Liver (tissue), 9 donors: ENCODE results near the gene CD36. TPM values are rescaled to one million over a fixed set of nuclear protein-coding genes. Genes with fewer than 3 reads are reported as not detected.

Experiments
- DNase-seq: peaks from one replicate; pipeline ENCODE4 v3.0.0-alpha.2; 2017; ENCODE audit warnings: low spot score
- H3K27ac ChIP-seq, 2 donors: one replicate each; pipeline ENCODE4 v1.7.0; 2013; ENCODE audit warnings: inconsistent platforms in 2 of 2, low read length in 2 of 2, control low read depth in 1 of 2, low read depth in 1 of 2, mild to moderate bottlenecking in 1 of 2
- H3K27me3 ChIP-seq, 4 donors: one replicate each; pipeline versions ENCODE4 v1.6.1 to v1.7.0; 2013; ENCODE audit warnings: low read length in 3 of 4, inconsistent platforms in 1 of 4, mild to moderate bottlenecking in 1 of 4, moderate library complexity in 1 of 4; ENCODE audit not compliant: control insufficient read depth in 4 of 4, insufficient read depth in 4 of 4
- H3K36me3 ChIP-seq, 4 donors: one replicate each; pipeline versions ENCODE4 v1.6.1 to v1.7.0; 2013; ENCODE audit warnings: low read length in 3 of 4, mild to moderate bottlenecking in 3 of 4, low read depth in 1 of 4, moderate library complexity in 1 of 4; ENCODE audit not compliant: control insufficient read depth in 4 of 4, insufficient read depth in 3 of 4
- H3K4me1 ChIP-seq, 4 donors: one replicate each; pipeline versions ENCODE4 v1.6.1 to v1.7.0; 2013; ENCODE audit warnings: low read length in 3 of 4, mild to moderate bottlenecking in 3 of 4, moderate library complexity in 1 of 4; ENCODE audit not compliant: control insufficient read depth in 4 of 4, insufficient read depth in 4 of 4
- H3K4me3 ChIP-seq, 3 donors: one replicate each; pipeline versions ENCODE4 v1.6.1 to v1.7.0; 2013; ENCODE audit warnings: low read length in 3 of 3, control low read depth in 1 of 3, low read depth in 1 of 3, mild to moderate bottlenecking in 1 of 3
- H3K9ac ChIP-seq, 2 donors: one replicate each; pipeline ENCODE4 v1.7.0; 2013; ENCODE audit warnings: low read length in 2 of 2, mild to moderate bottlenecking in 2 of 2, moderate library complexity in 2 of 2, control low read depth in 1 of 2, low read depth in 1 of 2
- H3K9me3 ChIP-seq, 4 donors: one replicate each; pipeline versions ENCODE4 v1.6.1 to v1.7.0; 2013; ENCODE audit warnings: low read length in 3 of 4; ENCODE audit not compliant: control insufficient read depth in 4 of 4
- EGR1 ChIP-seq, 2 donors: IDR thresholded peaks; 2 replicates each; pipeline ENCODE4 v1.6.1; 2016 to 2018; ENCODE audit warnings: antibody characterized with exemption in 2 of 2, low read depth in 2 of 2
- FOXA1 ChIP-seq: IDR thresholded peaks from 2 replicates; pipeline ENCODE4 v1.6.1; 2016; ENCODE audit warnings: antibody characterized with exemption
- FOXA2 ChIP-seq: IDR thresholded peaks from 2 replicates; pipeline ENCODE4 v1.6.1; 2016; ENCODE audit warnings: antibody characterized with exemption
- GABPA ChIP-seq, 2 donors: IDR thresholded peaks in 1 of 2; conservative IDR thresholded peaks in 1 of 2; 2 replicates each; pipeline ENCODE4 v1.6.1; 2016; ENCODE audit warnings: antibody characterized with exemption in 2 of 2, mild to moderate bottlenecking in 1 of 2, moderate library complexity in 1 of 2
- HNF4A ChIP-seq, 2 donors: conservative IDR thresholded peaks; 2 replicates each; pipeline ENCODE4 v1.6.1; 2016; ENCODE audit warnings: antibody characterized with exemption in 2 of 2, mild to moderate bottlenecking in 2 of 2
- HNF4G ChIP-seq: IDR thresholded peaks from 2 replicates; pipeline ENCODE4 v1.6.1; 2016; ENCODE audit warnings: antibody characterized with exemption
- JUND ChIP-seq, 2 donors: IDR thresholded peaks; 2 replicates each; pipeline ENCODE4 v1.6.1; 2016; ENCODE audit warnings: antibody characterized with exemption in 2 of 2
- NR2F2 ChIP-seq: IDR thresholded peaks from 2 replicates; pipeline ENCODE4 v1.6.1; 2016; ENCODE audit warnings: antibody characterized with exemption
- RAD21 ChIP-seq, 2 donors: IDR thresholded peaks; 2 replicates each; pipeline ENCODE4 v1.6.1; 2016; ENCODE audit warnings: antibody characterized with exemption in 2 of 2, mild to moderate bottlenecking in 2 of 2
- RXRA ChIP-seq, 2 donors: IDR thresholded peaks; 2 replicates each; pipeline ENCODE4 v1.6.1; 2017 to 2018; ENCODE audit warnings: antibody characterized with exemption in 2 of 2, mild to moderate bottlenecking in 1 of 2
- SP1 ChIP-seq: IDR thresholded peaks from 2 replicates; pipeline ENCODE4 v1.6.1; 2018; ENCODE audit warnings: antibody characterized with exemption, mild to moderate bottlenecking
- TAF1 ChIP-seq: conservative IDR thresholded peaks from 2 replicates; pipeline ENCODE4 v1.6.1; 2016; ENCODE audit warnings: antibody characterized with exemption, mild to moderate bottlenecking
- YY1 ChIP-seq: IDR thresholded peaks from 2 replicates; pipeline ENCODE4 v1.6.1; 2016; ENCODE audit warnings: antibody characterized with exemption, mild to moderate bottlenecking
- WGBS: extraction: QIAGEN DNeasy Blood & Tissue Kit; methylation state at CpG from one replicate; pipeline ENCODE4 v1.1.7; 2013; 5-methylcytosine and 5-hydroxymethylcytosine counted together
- polyA plus RNA-seq, 2 donors: library from polyadenylated mRNA; stranded (reverse) in 1 of 2; unstranded in 1 of 2; fragments of 200-250 nt in 1 of 2; fragments of >200 nt in 1 of 2; fragmentation: Nextera tagmentation in 1 of 2; extraction: Ambion mirVana in 1 of 2; gene quantifications; one replicate each; pipeline versions ENCODE4 v1.2.1 to v1.2.3, GENCODE V29; 2013 to 2015
- total RNA-seq, 2 donors: library from RNA; depleted of rRNA; stranded (reverse); fragments of >200 nt; gene quantifications; one replicate each; pipeline ENCODE4 v1.2.3, GENCODE V29; 2014
- TF ChIP-seq, protein P1 (sequence below): fragments of 150-350 bp; IDR thresholded peaks from 2 replicates; pipeline ENCODE4 v1.5.1; 2017; ENCODE audit warnings: improper control_type of control experiment, low read depth, low read length; ENCODE audit not compliant: missing input control
- TF ChIP-seq, protein P2 (sequence below): IDR thresholded peaks from 2 replicates; pipeline ENCODE4 v1.6.1; 2016; ENCODE audit warnings: antibody characterized with exemption
- TF ChIP-seq, protein P3 (sequence below): IDR thresholded peaks from 2 replicates; pipeline ENCODE4 v1.6.1; 2016; ENCODE audit warnings: antibody characterized with exemption
- TF ChIP-seq, protein P4 (sequence below): IDR thresholded peaks from 2 replicates; pipeline ENCODE4 v1.6.1; 2016; ENCODE audit warnings: antibody characterized with exemption
- donor health status: healthy.
- donor health status: healthy.
- donor health status: healthy.
- donor health status: healthy.
- donor health status: healthy.

CD36 gene
- total and polyA plus RNA-seq, 4 donors: 21.6 to 597 (median 54.5) TPM

DNA sequence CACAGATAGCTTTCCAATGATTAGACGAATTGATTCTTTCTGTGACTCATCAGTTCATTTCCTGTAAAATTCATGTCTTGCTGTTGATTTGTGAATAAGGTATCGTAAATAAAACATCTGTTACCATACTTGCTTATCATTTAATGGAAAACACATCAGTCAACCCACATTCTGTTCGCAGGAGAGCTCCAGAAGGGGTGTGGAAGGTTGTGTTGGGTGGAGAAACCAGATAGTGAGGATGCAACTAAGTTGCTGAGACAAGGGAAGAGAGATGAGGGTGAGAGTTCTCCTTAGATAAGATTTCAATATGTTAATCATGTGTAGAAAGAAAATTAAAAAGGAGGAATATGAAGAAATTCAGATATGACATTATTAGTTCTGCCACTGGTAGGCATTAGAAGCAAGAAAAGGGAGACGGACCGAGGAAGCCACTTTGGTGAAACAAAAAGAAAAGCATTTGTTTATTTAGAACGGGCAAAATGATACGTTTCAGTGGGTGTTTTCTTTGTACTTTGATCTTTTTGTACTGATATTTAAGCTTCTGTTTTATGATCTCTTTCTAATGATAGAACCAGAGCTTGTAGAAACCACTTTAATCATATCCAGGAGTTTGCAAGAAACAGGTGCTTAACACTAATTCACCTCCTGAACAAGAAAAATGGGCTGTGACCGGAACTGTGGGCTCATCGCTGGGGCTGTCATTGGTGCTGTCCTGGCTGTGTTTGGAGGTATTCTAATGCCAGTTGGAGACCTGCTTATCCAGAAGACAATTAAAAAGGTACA is 7.8 kb downstream of the CD36 start:
- TF ChIP-seq, protein P1, sequence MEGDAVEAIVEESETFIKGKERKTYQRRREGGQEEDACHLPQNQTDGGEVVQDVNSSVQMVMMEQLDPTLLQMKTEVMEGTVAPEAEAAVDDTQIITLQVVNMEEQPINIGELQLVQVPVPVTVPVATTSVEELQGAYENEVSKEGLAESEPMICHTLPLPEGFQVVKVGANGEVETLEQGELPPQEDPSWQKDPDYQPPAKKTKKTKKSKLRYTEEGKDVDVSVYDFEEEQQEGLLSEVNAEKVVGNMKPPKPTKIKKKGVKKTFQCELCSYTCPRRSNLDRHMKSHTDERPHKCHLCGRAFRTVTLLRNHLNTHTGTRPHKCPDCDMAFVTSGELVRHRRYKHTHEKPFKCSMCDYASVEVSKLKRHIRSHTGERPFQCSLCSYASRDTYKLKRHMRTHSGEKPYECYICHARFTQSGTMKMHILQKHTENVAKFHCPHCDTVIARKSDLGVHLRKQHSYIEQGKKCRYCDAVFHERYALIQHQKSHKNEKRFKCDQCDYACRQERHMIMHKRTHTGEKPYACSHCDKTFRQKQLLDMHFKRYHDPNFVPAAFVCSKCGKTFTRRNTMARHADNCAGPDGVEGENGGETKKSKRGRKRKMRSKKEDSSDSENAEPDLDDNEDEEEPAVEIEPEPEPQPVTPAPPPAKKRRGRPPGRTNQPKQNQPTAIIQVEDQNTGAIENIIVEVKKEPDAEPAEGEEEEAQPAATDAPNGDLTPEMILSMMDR: no peak
- TF ChIP-seq, protein P2, sequence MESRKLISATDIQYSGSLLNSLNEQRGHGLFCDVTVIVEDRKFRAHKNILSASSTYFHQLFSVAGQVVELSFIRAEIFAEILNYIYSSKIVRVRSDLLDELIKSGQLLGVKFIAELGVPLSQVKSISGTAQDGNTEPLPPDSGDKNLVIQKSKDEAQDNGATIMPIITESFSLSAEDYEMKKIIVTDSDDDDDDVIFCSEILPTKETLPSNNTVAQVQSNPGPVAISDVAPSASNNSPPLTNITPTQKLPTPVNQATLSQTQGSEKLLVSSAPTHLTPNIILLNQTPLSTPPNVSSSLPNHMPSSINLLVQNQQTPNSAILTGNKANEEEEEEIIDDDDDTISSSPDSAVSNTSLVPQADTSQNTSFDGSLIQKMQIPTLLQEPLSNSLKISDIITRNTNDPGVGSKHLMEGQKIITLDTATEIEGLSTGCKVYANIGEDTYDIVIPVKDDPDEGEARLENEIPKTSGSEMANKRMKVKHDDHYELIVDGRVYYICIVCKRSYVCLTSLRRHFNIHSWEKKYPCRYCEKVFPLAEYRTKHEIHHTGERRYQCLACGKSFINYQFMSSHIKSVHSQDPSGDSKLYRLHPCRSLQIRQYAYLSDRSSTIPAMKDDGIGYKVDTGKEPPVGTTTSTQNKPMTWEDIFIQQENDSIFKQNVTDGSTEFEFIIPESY: no peak
- no peak for TF ChIP-seq HNF4G
- TF ChIP-seq FOXA2: no peak
- TF ChIP-seq HNF4A (conservative IDR thresholded peaks at IDR 0.05): no peak
- TF ChIP-seq JUND (IDR thresholded peaks at IDR 0.05): no peak
- no peak for TF ChIP-seq YY1
- TF ChIP-seq, protein P3, sequence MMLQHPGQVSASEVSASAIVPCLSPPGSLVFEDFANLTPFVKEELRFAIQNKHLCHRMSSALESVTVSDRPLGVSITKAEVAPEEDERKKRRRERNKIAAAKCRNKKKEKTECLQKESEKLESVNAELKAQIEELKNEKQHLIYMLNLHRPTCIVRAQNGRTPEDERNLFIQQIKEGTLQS: no peak
- TF ChIP-seq NR2F2: no peak
- TF ChIP-seq FOXA1: no peak
- TF ChIP-seq GABPA (IDR thresholded peaks at IDR 0.05 in 1 of 2, conservative IDR thresholded peaks at IDR 0.05 in 1 of 2): no peak
- TF ChIP-seq, protein P4, sequence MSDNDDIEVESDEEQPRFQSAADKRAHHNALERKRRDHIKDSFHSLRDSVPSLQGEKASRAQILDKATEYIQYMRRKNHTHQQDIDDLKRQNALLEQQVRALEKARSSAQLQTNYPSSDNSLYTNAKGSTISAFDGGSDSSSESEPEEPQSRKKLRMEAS: no peak
- no peak for TF ChIP-seq RXRA (IDR thresholded peaks at IDR 0.05)
- no peak for TF ChIP-seq SP1
- TF ChIP-seq TAF1: no peak
- TF ChIP-seq EGR1 (IDR thresholded peaks at IDR 0.05; ENCODE audit: low read depth in 2 of 2): no peak
- TF ChIP-seq RAD21 (IDR thresholded peaks at IDR 0.05): no peak
- Histone ChIP-seq H3K4me3 (peak overlapping the region in 2 of 3 donors; percentile 2 to 15), H3K9me3 (no peaks in the 10 kb centered on the region), H3K27me3 (no peaks in the 10 kb centered on the region), H3K27ac (no peak overlapping the region), H3K36me3 (no peaks in the 10 kb centered on the region), H3K9ac (no peak overlapping the region), H3K4me1 (peaks cover 0 to 6% (median 2%) of the 10 kb centered on the region in 4 donors)
- 58% methylated on average over 9 of the region's 9 CpGs for WGBS
- DNase-seq: peak; percentile 60

DNA sequence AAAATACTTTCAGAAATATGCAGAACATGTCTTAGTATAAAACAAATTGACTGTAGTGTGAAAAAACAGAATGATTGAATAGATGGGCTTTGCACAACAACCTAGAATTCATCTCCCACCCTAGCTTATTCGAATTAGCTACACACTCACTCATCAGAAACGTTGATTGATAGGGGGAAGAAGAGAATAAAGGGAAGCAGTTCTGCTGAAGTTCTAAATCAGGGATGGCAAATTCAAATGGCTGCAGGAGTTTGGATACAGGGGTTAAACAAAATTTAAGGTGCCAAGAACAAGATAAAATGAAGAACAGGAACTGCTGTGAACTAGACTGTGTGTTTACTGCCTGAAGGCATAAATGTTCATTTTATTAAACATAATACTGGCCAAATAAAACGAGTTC is 9.0 kb downstream of the CD36 start:
- DNase-seq: no peak
- no peak for TF ChIP-seq SP1
- TF ChIP-seq FOXA1: no peak
- WGBS: 69% methylated on average over 3 of the region's 3 CpGs
- Histone ChIP-seq H3K4me1 (peaks cover 0 to 6% (median 2%) of the 10 kb centered on the region in 4 donors), H3K9ac (peak overlapping the region in 1 of 2 donors; percentile 9), H3K4me3 (no peak overlapping the region), H3K27ac (no peak overlapping the region), H3K9me3 (no peaks in the 10 kb centered on the region), H3K27me3 (no peaks in the 10 kb centered on the region), H3K36me3 (no peaks in the 10 kb centered on the region)
